Bone marrow (tissue), 2 donors: Measurements from ENCODE around the gene VPS8.

Source experiments
- DNase-seq, 2 donors: peaks; one replicate each; lab custom pipeline; 2025; lab: John Stamatoyannopoulos, UW

Gene VPS8

DNA sequence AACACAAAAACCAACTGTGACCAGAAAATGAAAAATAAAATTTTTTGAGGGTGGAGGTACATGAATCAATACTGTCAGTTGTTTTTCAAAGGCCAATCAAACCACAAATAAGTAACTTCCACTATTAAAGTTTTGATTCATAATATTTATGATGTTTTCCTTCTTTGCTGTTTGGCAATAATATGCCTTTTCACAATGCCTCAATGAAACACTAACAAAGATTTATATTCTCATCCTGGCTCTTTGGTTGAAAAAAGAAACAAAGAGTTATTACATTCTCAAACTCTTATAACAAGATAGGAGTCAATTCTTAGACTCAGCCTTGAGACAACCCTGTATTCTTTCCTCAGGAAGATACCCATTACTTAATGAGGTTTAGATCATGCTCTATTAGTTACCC lies 277.8 kb downstream of the VPS8 start:
- no peak for DNase-seq

DNA sequence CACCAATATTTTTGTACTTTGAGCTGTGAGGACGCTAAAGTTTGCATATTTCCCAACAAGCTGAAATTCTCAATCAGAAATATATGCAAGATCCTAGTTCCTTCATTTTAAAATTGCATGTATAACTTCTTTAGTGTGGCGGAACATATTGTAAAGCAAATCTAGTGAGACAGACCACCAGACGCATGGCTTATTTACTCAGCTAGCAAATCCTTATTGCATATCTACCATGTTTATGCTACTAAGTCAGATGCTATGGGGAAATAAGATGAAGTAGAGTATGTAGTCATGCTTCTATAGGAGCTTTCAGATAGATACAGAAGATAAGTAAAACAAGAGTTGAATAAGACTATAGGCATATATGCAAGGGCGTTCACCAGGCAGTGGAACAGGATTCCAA lies 278.8 kb downstream of the VPS8 start:
- DNase-seq = no peak

DNA sequence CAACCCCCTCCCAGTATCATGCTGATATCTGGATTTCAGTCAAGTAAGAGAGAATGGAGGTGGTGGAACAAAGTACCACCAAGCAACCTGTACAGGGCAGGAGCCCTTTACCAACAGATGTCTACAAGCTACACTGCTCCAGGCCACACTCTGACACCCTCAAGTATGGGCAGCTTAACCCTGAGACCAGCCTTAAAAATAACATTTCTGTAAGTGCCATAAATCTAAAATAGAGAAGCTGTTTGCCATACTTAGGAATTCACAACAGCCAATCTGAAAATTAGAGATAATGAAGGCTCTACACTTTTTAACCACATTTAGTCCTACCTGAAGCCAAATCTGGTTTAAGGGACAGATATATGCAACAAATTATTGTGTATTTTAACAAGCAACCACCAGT lies 281.1 kb downstream of the VPS8 start:
- DNase-seq = no peak

DNA sequence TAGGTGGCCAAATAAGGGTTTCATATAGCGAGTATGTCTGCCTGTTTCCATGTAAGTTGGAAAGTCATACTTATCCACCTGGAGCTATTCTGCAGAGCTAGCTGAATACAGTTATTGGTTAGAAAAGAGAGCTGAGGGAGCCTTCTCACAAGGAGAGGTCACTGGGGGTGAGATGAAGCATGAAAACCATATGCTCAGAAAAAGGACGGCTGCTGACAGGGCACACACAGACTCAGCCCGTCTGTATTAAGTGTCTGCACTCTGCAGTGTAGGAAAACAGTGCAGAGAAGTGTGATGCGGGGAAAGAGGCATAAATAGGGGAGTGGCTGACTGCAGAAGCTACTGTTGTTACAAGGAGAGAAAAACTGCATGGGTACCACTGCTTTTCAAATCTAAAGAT lies 282.7 kb downstream of the VPS8 start:
- no peak for DNase-seq
